NCI-H774 (cell line): Measurements from ENCODE around the gene VEZF1.

Experiments
- DNase-seq: peaks from one replicate; lab custom pipeline; 2025; lab: John Stamatoyannopoulos, UW

The VEZF1 gene

GRCh38 chr17:57987581-57988300, at the start of gene VEZF1:
VEZF1 (minus strand) TSS chr17:57988254; CDS start chr17:57988111, 143 bp downstream.
- DNase-seq = peak; percentile 80

GRCh38 chr17:58032691-58033415, 44.8 kb upstream of the VEZF1 start:
- DNase-seq = no peak

- DNase-seq = no peak
These were observed 40.5 kb upstream of the VEZF1 start for GRCh38 chr17:58028578-58028977.

- DNase-seq = peak; percentile 24
These were observed 32.3 kb upstream of the VEZF1 start for GRCh38 chr17:58020401-58020800.

GRCh38 chr17:58019521-58019920, 31.5 kb upstream of the VEZF1 start:
- DNase-seq = no peak

- no peak for DNase-seq
These were observed 31.0 kb upstream of the VEZF1 start for GRCh38 chr17:58019039-58019438.

- DNase-seq = no peak
These were observed 22.2 kb upstream of the VEZF1 start for GRCh38 chr17:58010067-58010799.

GRCh38 chr17:58007781-58008706, 20.0 kb upstream of the VEZF1 start:
- DNase-seq = no peak

GRCh38 chr17:58006924-58007780, 19.1 kb upstream of the VEZF1 start, which contains the start of gene SRSF1:
SRSF1 (minus strand) TSS chr17:58007246; CDS start chr17:58007137, 109 bp downstream.
- peak; percentile 99 for DNase-seq

- peak; percentile 54 for DNase-seq
These were observed 18.5 kb upstream of the VEZF1 start for GRCh38 chr17:58006560-58006923.

GRCh38 chr17:58005728-58006559, 17.9 kb upstream of the VEZF1 start:
- DNase-seq = no peak

GRCh38 chr17:58005031-58005727, 17.1 kb upstream of the VEZF1 start:
- DNase-seq = no peak

- DNase-seq = no peak
These were observed 16.0 kb upstream of the VEZF1 start for GRCh38 chr17:58004060-58004459.

GRCh38 chr17:58002973-58003372, 14.9 kb upstream of the VEZF1 start:
- DNase-seq = no peak

- no peak for DNase-seq
These were observed 14.3 kb upstream of the VEZF1 start for GRCh38 chr17:58002154-58002948.

GRCh38 chr17:58001461-58002124, 13.5 kb upstream of the VEZF1 start:
- DNase-seq = no peak

GRCh38 chr17:57999496-58000017, 11.5 kb upstream of the VEZF1 start:
- DNase-seq = peak; percentile 72
